ENCODE results near the gene SLC12A2. TPM values are rescaled to one million over a fixed set of nuclear protein-coding genes. Genes with fewer than 3 reads are reported as not detected.

The SLC12A2 gene
- total and polyA plus RNA-seq, 2 donors (not counting 1 experiment from before 2014, with no cell fraction given), result 3.1 to 28.7 TPM

GRCh38 chr5:128154943-128155342 is 71.4 kb downstream of the SLC12A2 start:
- peaks cover 0 to 58% of the 10 kb centered on the region in 2 experiments for H3K36me3 ChIP-seq (replicated peaks in 1 of 2; ENCODE audit: control extremely low read depth in 1 of 2, control insufficient read depth in 1 of 2, extremely low read depth in 1 of 2, insufficient read depth in 2 of 2, low read length in 1 of 2)
- H3K4me2 ChIP-seq (replicated peaks; ENCODE audit: low read depth, low read length, poor library complexity, severe bottlenecking), result no peak overlapping the region
- no peaks in the 10 kb centered on the region for H4K20me1 ChIP-seq (ENCODE audit: control insufficient read depth, insufficient read depth, low read length, poor library complexity, severe bottlenecking)
- H3K4me1 ChIP-seq (ENCODE audit: control insufficient read depth in 2 of 2, insufficient read depth in 2 of 2, low read length in 2 of 2), result no peaks in the 10 kb centered on the region
- no peaks in the 10 kb centered on the region for H3K27me3 Mint-ChIP-seq
- ChIA-PET CTCF (no interaction called here), POLR2A (no interaction called here)
- DNase-seq, result no peak
- no peak overlapping the region for H3K4me3 Mint-ChIP-seq
- no peak for ATAC-seq (ENCODE audit: low read depth)
- intact Hi-C loops (cut with micrococcal nuclease), result no loop called here
- H3K4me1 Mint-ChIP-seq, result no peaks in the 10 kb centered on the region
- H3K27ac ChIP-seq (ENCODE audit: low read length in 2 of 2), result no peak overlapping the region
- H3K9me3 ChIP-seq (ENCODE audit: control extremely low read depth in 1 of 3, control insufficient read depth in 2 of 3, insufficient read depth in 1 of 3, low read length in 2 of 3), result no peaks in the 10 kb centered on the region
- 100% methylated on average over 1 of the region's 3 CpGs for WGBS (ENCODE audit: insufficient coverage)
- no peak overlapping the region for H3K27ac Mint-ChIP-seq
- H2AFZ ChIP-seq (ENCODE audit: insufficient read depth, low read depth, low read length, poor library complexity, severe bottlenecking), result no peak overlapping the region
- no peak overlapping the region for H3K4me3 ChIP-seq (ENCODE audit: control extremely low read depth in 1 of 5, extremely low read depth in 1 of 5, insufficient read depth in 1 of 5, low read depth in 2 of 5, low read length in 4 of 5)
- no peaks in the 10 kb centered on the region for H3K79me2 ChIP-seq (ENCODE audit: control insufficient read depth, insufficient read depth, low read length)
- H3K9ac ChIP-seq (ENCODE audit: low read length), result no peak overlapping the region
- TF ChIP-seq CTCF (IDR thresholded peaks at IDR 0.05) (no peak), EZH2 (IDR thresholded peaks at IDR 0.05; ENCODE audit: borderline replicate concordance, insufficient read depth, low read depth, low read length, poor library complexity, severe bottlenecking) (no peak)
- peaks cover 5% of the 10 kb centered on the region for H3K9me3 Mint-ChIP-seq (ENCODE audit: insufficient read depth)
- no peaks in the 10 kb centered on the region for H3K27me3 ChIP-seq (replicated peaks in 1 of 4; ENCODE audit: control extremely low read depth in 1 of 4, control insufficient read depth in 3 of 4, insufficient read depth in 4 of 4, low read length in 3 of 4)

- H3K27me3 Mint-ChIP-seq, result no peaks in the 10 kb centered on the region
- POLR2A ChIA-PET, result no interaction called here
- CTCF ChIA-PET, result interaction anchor here (0.6 kb wide), 1 partner anchor 246 kb away, joined by 3 read pairs; no protein-coding TSS in a partner anchor
Observed at GRCh38 chr5:128155776-128156175, 72.2 kb downstream of the SLC12A2 start.

More at GRCh38 chr5:128155776-128156175, 72.2 kb downstream of the SLC12A2 start:
- H4K20me1 ChIP-seq (ENCODE audit: control insufficient read depth, insufficient read depth, low read length, poor library complexity, severe bottlenecking), result no peaks in the 10 kb centered on the region
- TF ChIP-seq CTCF (IDR thresholded peaks at IDR 0.05), result no peak
- TF ChIP-seq EZH2 (IDR thresholded peaks at IDR 0.05; ENCODE audit: borderline replicate concordance, insufficient read depth, low read depth, low read length, poor library complexity, severe bottlenecking), result no peak
- intact Hi-C loops (cut with micrococcal nuclease), result no loop called here
- H3K9me3 ChIP-seq (ENCODE audit: control extremely low read depth in 1 of 3, control insufficient read depth in 2 of 3, insufficient read depth in 1 of 3, low read length in 2 of 3), result no peaks in the 10 kb centered on the region
- no peaks in the 10 kb centered on the region for H3K4me1 Mint-ChIP-seq
- H2AFZ ChIP-seq (ENCODE audit: insufficient read depth, low read depth, low read length, poor library complexity, severe bottlenecking), result no peak overlapping the region
- no peak overlapping the region for H3K4me3 Mint-ChIP-seq
- no peak overlapping the region for H3K4me3 ChIP-seq (ENCODE audit: control extremely low read depth in 1 of 5, extremely low read depth in 1 of 5, insufficient read depth in 1 of 5, low read depth in 2 of 5, low read length in 4 of 5)
- no peaks in the 10 kb centered on the region for H3K79me2 ChIP-seq (ENCODE audit: control insufficient read depth, insufficient read depth, low read length)
- ATAC-seq (ENCODE audit: low read depth), result no peak
- no peak for DNase-seq
- peaks cover 0 to 55% of the 10 kb centered on the region in 2 experiments for H3K36me3 ChIP-seq (replicated peaks in 1 of 2; ENCODE audit: control extremely low read depth in 1 of 2, control insufficient read depth in 1 of 2, extremely low read depth in 1 of 2, insufficient read depth in 2 of 2, low read length in 1 of 2)
- H3K4me2 ChIP-seq (replicated peaks; ENCODE audit: low read depth, low read length, poor library complexity, severe bottlenecking), result no peak overlapping the region
- no peaks in the 10 kb centered on the region for H3K4me1 ChIP-seq (ENCODE audit: control insufficient read depth in 2 of 2, insufficient read depth in 2 of 2, low read length in 2 of 2)
- no peaks in the 10 kb centered on the region for H3K27me3 ChIP-seq (replicated peaks in 1 of 4; ENCODE audit: control extremely low read depth in 1 of 4, control insufficient read depth in 3 of 4, insufficient read depth in 4 of 4, low read length in 3 of 4)
- H3K9ac ChIP-seq (ENCODE audit: low read length), result no peak overlapping the region
- H3K9me3 Mint-ChIP-seq (ENCODE audit: insufficient read depth), result peaks cover 5% of the 10 kb centered on the region
- H3K27ac ChIP-seq (ENCODE audit: low read length in 2 of 2), result no peak overlapping the region
- H3K27ac Mint-ChIP-seq, result no peak overlapping the region
